GM21737 (cell line): ENCODE results near the gene STK32C.

ENCODE experiments used
- ATAC-seq: cut with Tn5 transposase; IDR thresholded peaks from one replicate; pipeline ENCODE4 v1.9.1; 2021; ENCODE audit warnings: mild to moderate bottlenecking, moderate library complexity; ENCODE audit not compliant: unreplicated experiment

The STK32C gene

DNA sequence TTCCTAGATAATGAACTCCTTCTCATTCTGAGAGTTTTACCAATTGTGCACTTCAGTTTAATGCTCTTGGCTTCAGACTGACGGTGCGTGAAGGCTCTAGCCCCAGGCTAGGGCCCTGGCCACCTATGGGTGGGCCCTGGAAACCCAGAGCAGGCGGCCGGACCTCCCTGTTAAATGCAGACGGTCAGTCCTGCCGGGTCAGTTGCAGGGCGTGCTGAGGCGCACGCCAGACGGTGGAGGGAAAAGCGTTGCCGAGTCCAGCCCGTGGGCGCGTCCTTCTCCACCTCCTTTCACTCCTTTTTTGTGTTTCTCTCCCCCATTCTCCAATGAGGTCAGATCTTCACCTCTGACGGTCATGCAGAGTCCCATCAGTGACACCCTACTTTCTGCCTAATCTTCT lies 118.7 kb downstream of the STK32C start:
- ATAC-seq: no peak

DNA sequence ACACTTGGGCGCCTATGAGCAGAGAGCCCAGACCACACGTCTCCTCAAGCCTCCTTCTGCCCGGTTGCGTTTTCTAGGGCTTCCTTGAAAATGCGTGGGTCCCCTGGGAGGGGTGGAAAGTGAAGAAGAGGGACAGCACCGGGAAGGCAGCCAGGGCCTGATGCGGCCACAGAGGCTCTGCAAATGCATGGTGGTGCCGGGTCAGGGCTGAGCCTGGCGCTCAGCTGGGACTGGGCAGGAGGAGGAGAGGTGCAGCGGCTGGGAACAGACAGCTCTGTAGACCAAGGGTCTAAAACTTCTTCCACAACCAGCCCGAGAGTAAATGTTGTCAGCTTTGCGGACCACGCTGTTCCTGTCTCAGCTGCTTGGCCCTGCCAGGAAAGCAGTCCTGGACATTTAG lies 119.4 kb downstream of the STK32C start:
- ATAC-seq: no peak

DNA sequence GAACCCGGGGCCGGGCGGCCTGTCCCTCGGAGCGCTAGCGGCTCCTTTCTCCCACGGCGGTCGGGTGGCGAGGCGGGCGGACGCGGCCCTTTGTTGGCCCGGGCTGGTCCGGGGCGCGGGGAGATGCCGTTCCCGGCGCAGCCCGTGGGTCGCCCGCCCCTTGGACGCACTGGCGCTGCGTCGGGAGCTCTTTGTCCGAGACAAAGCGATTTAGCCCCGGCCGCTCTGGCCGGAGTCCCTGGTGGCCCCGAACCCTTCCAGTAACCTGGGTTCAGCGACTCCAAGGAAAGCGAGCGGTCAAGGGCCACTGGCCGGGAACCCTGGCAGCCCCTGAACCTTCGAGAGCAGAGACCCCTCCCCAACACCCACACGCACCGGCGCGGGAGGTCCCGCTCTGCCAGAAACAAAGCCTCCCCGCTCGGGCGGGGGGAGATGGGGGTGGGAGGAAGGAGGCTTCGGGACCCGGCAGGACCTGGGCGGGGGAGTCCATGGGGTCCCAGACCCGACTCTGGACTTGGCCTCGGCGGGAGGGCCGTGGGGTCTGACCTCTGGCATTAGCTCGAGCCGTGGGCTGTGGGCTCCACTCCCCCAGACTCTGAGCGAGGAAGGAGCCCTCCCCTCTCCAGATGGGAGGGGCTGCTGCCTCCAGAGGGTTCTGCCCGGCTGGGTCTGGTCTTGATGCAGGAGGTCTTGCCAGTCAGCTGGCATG lies 120.2 kb downstream of the STK32C start:
- ATAC-seq: no peak

DNA sequence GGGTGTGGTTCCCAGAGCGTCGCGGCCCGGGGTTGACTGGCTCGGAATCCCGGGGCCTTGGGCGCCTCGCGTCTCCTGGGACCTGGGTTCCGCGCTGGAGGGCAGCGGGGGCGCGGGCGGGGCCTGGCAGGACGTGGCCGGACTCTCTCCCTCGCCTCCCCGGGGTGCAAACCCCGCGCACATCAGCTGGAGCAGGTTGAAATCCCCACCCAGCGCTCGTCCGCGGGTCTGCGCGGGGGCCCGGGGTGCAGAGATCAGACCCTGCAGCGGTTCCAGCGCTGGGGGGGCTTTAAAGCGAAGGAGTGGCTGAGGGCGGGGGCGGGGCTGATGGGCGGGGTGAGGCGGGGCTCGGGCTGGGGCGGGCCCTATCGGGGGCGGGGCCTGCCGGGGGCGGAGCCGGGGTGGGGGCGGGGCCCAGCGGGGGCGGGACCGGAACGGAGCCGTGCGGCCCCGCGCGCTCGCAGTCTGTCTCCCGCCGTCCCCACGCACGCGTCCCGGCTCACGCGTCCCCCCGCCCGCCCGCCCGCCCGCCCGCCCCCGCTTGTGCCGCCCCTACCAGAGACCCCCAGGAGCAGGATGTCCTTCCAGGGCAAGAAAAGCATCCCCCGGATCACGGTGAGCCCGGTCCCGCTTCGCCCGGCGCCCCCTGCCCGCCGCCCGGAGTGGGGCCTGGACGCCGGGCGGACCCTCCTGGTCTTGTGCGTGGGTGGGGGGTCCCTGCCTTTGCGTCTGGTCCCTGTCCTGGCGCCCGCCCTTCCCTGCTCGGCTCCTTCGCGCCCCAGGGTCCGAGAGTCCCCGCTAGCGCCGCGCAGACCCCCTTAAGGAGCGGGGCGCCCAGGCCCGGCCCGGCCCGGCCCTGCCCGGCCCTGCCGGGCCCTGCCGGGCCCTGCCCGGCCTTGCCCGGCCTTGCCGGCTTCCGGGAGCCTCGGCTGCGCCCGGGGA lies 121.0 kb downstream of the STK32C start, which contains the start of gene DPYSL4:
DPYSL4 (plus strand) TSS at position 461 of the 942 bp plus-strand sequence; CDS start at position 577, 116 bp downstream.
- ATAC-seq: no peak

DNA sequence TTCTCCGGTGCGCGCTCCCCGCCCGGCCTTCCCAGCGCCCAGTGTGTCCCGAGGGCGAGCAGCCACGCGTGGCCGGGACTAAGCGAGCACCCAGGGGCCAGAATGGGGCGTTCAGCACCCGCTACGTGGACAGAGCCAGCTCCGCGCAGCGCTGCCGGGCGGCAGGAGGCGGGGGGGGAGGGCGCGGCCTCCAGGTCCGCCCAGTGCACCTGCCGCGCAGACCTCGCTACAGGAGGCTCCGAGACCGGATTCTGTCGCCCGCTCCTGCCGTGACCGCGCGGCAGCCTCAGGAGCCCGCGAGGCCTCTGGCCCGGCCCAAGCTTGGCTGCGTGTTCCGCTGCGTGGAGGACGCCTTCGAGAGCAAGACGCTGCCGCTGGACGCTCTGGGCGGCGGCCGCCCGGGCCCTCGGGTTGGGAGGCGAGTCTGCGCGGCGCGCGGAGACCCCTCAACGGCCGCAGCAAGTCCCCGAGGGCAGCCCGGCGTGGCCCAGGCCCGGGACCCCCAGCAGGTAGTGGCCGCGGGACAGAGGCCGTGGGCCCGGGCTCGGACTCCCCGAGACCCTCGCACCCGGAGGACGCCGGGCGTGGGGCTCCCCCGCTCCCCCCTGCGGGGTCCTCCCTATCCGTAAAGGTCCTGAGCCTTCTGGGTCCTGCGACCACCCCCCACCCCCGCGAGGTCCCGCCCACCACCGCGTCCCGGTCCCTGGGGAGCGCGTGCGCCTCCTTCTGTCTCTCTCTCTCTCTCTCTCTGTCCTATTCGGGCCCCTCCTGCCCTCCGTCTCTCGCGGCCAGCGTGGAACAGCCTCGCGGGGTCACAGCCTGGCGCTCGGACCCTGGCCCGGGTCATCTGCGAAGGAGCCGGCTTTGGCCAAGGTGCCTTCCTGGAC lies 121.9 kb downstream of the STK32C start:
- ATAC-seq: no peak

DNA sequence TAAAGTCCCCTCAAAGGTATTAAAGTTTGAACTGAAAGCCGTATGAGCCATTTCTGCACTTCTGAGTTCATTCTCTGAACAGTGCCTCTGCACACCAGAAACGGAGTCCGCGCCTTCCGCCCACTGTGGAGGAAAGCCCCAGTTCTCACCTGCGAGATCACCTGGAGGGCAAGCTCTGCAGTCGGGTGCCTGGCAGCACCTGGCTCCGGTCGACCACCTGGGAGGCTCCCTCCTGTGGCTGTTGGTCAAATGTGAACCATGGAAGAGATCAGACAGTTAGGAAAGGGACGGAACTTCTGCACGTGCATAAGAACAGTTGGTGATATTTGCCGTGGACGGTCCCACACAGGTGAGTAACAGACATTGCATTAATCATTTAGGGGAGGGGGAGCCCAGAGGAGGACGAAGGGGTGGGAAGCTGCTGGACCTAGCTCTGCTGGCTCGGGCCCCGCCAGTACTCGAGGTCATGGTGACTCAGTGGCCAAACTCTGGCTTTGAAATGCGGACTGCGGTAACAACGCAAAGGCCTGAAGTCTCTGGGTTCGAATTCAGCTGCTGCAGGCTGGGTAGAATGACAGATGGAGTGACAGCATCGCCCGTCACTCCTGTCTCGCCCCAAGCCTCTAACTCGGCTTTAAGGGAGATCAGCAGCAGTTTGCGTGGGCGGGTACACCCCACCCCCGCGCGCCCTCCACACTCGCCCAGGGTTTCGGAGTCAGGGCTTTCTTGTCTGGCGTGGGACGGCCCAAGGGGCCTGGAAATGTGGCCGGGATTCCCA lies 122.7 kb downstream of the STK32C start:
- ATAC-seq: no peak

DNA sequence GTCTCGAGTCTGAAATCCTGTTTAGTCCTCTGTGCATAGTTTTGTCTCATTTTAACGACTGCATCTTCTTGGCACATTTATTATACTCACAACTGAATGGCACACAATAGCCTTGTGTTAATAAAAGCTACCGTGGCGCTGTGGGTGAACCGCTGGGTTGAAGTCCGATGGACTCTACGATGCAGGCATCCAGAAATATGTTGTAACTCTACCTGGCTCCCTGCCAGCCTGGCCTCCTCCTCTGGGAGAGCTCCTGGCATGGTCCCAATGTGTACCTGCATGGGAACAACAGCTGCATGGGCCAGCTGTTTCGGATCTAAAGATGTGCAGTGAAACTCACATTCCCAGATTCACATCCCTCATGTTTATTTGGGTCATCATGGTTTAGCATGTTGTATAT lies 124.7 kb downstream of the STK32C start:
- no peak for ATAC-seq

DNA sequence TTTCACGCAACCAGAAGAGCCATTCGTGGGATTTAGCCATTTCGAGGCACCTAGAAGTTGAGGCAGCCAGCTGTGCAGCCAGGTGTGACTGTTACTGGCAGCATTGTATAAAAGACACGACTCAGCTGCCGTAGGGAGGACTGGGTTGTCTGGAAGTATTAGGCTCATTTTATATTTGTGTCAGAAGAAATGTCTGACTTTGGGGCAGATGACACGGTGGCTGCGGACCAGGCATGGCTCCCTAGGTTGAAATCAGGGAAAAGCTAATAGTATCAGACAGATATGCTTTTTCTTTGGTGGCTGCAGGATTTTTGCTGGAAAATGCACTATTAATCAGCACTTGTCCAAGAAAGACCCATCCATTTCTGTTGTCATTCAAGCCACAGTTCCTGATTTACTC lies 125.2 kb downstream of the STK32C start:
- ATAC-seq: no peak

DNA sequence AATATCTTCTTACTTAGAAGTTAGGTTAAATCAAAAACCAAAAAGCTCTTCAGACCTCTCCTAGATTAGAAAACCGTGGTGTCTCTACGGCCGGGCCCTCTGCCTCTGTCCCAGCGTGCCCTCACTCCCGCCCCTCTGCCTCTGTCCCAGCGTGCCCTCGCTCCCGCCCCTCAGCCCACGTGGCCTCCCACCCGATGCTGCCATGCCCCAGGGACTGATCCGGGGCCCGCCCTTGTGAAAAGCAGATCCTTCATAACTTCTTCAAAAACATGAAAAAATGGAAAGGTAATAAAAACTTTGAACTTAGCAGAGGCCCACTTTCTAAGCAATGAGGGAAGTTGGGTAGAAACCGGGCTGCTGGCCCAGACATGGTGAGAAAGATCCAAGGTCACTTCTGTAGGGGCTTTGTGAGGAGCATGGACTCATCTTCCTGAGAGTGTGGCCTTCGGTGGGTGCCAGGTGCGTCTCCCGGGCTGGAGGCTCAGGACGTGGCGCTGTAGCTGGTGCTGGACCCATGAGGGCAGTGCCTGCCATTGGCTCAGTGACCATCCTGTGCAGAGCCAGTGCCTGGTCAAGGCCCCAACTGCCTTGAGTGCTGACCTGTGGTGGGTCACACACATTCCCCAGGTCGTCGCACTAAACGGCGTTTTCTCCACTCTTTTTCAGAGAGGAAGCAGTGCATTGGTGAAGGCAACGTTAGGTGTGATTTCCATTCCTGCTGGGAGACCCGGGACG lies 125.9 kb downstream of the STK32C start:
- no peak for ATAC-seq

DNA sequence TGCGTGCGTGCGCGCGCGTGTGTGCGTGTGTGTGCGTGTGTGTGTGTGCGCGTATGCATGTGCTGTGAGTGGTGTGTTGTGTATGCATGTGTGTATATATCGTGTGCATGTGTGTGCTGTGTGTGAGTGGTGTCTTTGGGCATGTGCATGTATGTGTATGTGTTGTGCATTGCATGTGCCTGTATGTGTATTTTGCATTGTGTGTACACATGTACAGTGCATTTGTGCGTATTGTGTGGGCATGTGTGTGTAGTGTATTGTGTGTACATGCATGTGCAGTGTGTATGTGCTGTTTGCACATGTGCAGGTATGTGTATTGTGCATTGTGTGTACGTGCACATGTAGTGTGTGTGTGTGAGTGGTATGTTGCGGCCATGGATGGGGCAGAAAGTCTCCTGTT lies 127.0 kb downstream of the STK32C start:
- ATAC-seq: no peak

DNA sequence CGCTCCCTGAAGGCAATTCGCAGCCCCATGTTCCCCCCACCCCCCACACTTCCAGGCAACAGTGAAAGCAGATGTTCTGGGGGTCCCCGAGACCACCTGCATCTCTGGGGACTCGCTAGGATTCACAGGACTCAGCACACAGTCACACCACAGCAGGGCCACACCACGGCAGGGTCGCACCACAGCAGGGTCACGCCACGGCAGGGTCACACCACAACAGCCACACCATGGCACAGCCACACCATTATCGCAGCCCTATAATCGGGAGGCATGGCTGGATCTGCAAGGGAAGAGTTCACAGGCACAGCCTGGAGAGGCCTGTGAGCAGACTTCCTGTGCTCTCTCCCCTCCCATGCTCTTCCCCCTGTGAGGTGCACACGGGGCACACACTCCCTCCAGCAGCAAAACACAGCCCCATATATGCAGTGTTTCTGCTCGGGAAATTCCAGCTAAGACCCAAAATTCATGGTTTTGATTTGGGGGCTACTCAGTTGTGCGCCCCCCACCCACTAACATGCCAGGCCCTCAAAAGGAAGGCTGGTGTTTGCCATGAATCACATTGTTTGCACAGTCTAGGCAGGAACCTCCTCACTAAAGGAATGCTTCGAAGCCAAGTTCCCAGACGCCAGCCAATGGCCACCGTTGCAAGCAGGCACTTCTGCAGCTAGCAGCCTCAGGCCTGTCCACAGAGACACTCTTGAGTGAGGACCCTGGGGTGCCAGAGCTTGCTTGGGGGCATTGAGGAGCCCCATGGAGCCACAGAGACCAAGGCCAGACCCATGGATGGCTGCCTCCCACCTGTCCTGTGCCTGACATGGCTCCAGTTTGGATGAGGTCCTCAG lies 128.0 kb downstream of the STK32C start:
- no peak for ATAC-seq

DNA sequence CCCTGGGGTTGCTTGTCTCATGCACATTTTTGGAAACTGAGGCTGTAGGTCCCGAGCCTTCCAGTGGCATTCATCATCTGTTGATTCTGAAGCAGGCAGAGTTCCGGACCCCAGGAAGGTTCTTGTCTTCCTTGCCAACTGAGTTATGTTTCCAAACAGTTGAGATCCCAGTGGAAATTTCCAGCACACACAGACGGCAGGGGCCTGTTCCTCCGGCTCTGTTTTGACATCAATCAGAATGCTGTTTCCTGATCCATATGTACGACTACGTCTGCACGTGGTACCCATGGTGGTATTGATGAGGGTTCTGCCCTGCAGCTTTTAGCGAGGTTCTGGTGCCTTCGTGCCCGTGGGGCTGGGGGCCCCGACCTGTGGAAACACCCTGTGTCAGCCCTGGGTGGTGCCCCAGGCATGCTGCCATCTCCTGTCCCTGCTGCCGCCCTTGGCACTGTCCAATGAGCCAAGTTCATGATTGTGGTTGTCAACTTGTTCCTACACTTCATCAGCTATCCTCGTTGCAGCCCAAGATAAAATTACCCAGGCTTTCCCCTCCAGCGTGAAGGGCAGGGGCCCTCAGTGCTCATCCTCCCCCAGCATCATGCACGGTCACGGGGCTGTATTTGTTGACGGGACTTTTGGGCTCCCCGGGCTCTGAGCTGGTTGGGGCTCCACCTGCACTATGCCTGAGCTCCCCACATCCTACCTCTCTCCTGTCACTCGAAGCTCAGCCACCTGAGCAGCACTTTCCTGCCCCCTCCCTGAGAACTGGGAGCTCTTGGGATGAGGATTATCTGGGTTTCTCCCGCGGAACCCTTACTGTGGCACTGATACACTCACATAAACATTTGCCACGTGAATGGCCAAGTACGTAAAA lies 128.8 kb downstream of the STK32C start:
- ATAC-seq: no peak

DNA sequence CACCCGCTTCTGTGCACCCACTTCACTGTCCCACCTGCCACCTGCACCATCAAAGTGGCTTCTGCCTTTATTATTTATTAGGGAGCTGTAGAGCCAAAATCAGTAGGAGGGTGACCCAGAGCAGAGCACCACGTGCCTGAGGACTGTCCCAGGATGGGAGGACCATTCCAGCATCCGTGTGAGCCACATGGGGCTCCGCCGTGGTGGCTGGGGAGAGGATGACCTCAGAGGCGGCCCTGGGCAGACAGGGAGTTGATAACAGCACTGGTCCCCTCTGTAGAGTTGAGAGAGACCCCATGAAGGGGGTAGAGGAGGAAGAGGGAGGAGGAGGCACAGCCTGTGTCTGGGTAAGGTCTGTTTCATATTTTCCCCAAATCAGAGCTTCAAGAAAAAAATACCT lies 129.7 kb downstream of the STK32C start:
- ATAC-seq: no peak

DNA sequence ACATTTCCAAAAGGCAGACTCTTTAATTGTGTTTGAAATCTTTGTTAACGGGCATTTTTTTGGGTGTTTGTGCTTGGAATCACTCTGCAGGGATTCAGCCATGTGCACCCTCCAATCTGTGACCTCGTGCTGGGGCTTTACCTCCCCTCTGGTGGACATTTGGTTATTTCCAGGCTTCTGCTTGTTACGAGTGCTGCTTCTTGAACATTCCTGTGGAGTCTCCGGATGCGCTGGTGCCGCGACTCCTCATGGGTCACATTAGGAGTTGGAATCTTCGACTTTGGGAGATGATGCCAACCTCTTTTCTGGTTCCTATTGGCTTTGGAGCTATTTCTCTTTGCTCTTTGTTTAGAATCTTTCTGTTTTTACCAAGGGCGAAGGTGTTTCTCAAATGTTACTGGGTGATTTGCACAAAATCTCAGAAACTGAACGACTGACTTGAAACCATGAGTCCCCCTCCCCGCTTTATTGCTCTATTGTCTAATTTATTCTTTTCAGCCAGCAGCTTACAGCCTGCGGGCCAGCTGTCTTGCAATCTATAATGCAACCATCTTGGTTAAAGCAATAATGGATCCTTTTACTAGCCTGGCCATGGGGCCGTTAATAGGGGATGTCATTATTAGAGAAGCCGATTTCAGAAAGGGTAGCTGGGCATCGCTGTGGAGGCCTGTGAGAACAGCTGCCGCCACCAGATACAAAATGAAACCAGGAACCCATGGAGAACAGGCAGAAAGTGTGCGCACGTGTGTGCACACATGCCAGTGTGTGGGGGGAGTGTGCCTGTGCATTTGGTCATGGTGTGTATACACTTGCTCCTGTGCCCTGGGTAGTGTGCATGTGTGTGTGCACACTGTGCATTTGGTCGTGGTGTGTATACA lies 130.9 kb downstream of the STK32C start:
- ATAC-seq: no peak

DNA sequence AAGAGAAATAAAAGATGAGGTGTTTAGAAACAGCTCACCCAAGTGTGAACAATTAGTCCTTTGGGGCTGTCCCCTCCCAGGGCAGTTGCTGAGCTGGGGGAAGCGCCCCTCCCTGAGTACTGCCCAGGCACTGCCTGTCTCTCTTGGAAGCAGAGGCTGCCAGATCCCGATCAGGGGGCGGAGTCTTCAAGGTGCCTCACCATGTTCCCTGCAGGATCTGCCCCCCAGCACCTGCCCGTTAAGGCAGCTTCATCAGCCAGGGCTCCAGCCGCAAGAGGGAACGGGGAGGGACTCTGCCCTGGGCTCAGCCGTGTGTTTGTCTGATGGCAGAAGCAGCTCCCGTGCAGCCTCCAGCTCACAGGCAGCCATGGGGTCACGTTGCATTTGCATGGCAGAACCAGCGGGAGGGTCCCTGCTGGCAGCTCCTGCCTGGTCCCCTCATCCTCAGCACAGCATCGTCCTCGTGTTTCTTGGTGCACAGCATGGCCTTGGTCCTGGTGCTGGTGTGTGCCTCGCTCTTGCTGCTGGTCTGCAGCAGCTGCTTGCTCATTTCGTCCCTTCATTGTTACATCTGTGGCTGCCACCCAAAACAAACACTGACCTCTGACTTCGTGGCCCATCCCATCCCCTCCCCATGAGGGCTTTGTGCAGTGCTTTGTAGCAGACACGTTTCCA lies 131.7 kb downstream of the STK32C start:
- no peak for ATAC-seq

DNA sequence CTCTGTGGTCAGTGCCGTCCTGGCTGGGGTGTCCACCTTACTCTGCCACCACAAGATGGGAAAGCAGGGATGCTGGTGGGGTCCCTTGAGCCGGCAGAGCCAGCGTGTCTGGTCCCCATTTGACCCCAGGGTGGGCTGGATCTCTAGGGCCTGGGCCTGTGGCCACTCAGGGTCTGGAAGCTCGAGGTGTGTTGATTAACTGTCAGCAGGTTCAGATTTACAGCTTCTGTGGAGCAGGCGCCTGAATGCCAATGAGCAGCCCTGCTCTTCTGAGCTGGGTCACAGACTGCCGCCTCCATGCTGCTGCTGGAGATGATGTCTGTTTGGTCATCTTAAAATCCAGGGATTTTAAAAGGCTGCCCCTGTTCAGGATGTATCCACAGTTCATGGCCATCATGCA lies 132.3 kb downstream of the STK32C start:
- ATAC-seq: no peak
